Coronary artery (tissue), 2 donors: ENCODE data around the gene AOX1.
A peak's percentile ranks its signal among the peaks of the same experiment; 100 is the strongest.
"Not testable (repeated sequence)": the region's sequence is repeated elsewhere in the genome, so short reads cannot be mapped to it uniquely, and the experiment has no call there.

Source experiments
- DNase-seq: peaks from one replicate; pipeline ENCODE4 v3.0.0-alpha.2; 2017; ENCODE audit warnings: low spot score
- H3K27ac ChIP-seq, 2 donors: fragments of 200-600 bp; sonication (generic); one replicate each; pipeline ENCODE4 v1.5.1; 2016 to 2019
- H3K4me3 ChIP-seq: fragments of 200-600 bp; sonication (generic); 2 replicates; pipeline ENCODE4 v1.5.1; 2016; ENCODE audit warnings: mild to moderate bottlenecking, moderate library complexity
- TF ChIP-seq, protein P1 (sequence below): fragments of 200-600 bp; sonication (generic); IDR thresholded peaks from one replicate; pipeline ENCODE4 v1.5.1; 2019; ENCODE audit warnings: antibody characterized with exemption

The AOX1 gene

DNA sequence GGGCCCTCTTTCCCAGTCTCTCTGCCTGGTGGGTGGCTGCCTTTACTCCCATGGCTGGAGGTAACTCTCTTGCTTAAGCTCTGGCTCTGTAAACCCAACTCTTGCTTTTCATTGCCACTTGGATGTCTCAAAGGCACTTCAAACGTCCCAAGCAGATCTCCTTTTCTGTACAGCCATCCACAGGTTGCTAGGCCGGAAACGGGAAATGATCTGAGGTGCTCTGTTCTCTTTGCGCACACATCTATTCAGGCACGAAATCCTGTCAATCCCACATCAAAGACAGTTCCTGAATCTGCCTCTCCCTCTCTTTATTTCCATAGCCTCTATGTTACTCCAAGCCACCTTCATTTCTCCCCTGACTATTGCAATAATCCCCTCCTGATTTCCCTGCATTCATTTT is 87.4 kb downstream of the AOX1 start:
- TF ChIP-seq, protein P1, sequence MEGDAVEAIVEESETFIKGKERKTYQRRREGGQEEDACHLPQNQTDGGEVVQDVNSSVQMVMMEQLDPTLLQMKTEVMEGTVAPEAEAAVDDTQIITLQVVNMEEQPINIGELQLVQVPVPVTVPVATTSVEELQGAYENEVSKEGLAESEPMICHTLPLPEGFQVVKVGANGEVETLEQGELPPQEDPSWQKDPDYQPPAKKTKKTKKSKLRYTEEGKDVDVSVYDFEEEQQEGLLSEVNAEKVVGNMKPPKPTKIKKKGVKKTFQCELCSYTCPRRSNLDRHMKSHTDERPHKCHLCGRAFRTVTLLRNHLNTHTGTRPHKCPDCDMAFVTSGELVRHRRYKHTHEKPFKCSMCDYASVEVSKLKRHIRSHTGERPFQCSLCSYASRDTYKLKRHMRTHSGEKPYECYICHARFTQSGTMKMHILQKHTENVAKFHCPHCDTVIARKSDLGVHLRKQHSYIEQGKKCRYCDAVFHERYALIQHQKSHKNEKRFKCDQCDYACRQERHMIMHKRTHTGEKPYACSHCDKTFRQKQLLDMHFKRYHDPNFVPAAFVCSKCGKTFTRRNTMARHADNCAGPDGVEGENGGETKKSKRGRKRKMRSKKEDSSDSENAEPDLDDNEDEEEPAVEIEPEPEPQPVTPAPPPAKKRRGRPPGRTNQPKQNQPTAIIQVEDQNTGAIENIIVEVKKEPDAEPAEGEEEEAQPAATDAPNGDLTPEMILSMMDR: no peak
- H3K4me3 ChIP-seq: no peak overlapping the region
- no peak overlapping the region for H3K27ac ChIP-seq
- DNase-seq: no peak

DNA sequence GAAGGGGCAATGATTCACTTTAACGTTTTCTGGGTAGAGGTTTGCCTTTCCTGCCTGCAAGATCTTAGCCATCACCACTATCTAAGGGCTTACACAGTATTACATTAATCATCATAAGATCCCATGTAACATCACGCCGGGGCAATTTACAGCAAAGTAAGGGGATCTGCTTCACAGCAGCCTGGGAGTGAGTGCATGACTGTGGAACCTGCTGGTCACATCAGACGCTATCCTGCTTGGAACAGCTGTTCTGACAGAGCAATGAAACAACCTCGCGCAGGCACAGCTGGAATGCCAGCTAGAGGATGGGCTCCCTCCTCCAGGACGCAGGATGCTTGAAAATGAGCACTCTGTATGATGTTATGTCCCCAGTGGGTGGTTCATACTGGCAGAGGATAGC is 89.0 kb downstream of the AOX1 start:
- no peak overlapping the region for H3K4me3 ChIP-seq
- TF ChIP-seq, protein P1: no peak
- DNase-seq: no peak
- H3K27ac ChIP-seq: no peak overlapping the region

DNA sequence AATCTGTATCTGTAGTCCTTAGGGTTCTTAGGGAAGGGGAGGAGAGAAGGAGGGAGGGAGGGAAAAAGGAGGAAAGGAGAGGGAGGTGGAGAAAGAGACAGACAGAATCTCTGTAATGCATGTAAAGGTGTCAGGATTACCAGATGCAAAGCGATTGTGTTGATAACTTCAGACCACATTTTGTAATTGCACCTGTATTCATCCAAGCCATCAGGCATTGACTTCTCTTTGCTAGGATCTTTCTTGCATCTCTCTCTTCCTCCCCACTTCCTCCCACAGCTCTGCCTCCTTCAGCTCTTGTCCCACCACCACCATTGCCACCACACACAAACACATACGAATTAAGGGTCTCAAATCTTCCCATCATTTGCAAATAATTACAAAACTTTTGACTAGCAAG is 91.4 kb downstream of the AOX1 start:
- TF ChIP-seq, protein P1: no peak
- peak overlapping the region in 1 of 2 donors; percentile 42 for H3K27ac ChIP-seq

DNA sequence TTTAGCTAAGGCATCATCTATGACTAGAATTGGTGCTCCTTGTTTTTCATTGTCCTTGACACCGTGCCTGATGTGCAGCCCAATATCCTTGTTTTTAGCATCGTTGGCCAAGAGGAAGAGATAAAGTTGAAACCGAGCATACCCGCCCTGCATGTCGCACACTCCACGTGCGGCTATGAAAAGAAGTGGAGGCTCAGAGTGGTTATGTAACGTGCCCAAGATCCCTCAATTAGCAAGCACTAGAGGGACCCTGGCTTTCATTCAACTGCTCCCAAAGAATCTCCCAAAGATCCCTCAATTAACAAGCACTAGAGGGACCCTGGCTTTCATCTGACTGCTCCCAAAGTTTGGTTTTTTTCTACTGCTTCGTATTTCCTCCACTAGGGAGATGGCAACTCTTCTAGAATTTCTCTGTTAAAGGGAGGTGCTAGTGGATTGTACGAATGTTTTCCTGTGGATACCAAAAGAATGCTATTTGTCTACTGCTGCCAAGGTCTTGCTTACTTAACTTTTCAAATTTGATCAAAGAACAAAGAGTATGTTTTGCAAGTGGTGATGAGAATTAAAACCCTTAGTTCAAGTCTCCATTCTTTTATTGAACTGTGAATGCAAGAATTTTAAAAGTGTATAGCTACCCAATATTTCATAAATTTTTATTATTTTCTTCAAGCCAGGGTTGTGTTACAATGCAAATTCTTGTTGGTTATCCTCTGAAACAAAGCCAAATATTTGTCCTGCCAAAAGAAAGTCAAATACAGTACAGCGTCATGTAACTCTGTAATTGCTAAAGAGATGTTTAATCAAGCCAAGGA is 92.1 kb downstream of the AOX1 start:
- TF ChIP-seq, protein P1: no peak
- no peak for DNase-seq
- H3K4me3 ChIP-seq: peak overlapping the region; percentile 30
- peak overlapping the region in 1 of 2 donors; percentile 42 for H3K27ac ChIP-seq

More for the DNA sequence above, 91.4 kb downstream of the AOX1 start:
- DNase-seq: no peak
- H3K4me3 ChIP-seq: no peak overlapping the region

DNA sequence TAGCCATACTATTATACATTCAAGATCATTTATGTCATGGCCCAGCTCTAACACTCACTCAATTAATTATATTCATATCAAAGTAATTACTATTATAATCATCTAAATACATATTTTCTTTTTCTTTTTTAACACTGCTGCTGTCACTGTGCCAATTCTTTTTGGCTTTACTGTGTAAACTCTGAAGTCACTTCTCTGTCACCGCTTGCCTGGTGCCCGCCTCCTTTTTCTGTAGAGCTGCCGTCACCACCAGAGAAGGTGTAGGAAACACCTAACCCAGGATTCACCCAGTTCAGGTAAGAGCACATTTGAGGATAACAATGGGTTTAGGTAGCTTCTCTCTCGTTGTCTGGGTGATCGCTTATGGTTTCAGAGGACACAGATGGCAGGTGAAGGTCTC is 93.3 kb downstream of the AOX1 start:
- Histone ChIP-seq H3K4me3 (no peak overlapping the region), H3K27ac (no peak overlapping the region)
- TF ChIP-seq, protein P1: no peak
- no peak for DNase-seq

DNA sequence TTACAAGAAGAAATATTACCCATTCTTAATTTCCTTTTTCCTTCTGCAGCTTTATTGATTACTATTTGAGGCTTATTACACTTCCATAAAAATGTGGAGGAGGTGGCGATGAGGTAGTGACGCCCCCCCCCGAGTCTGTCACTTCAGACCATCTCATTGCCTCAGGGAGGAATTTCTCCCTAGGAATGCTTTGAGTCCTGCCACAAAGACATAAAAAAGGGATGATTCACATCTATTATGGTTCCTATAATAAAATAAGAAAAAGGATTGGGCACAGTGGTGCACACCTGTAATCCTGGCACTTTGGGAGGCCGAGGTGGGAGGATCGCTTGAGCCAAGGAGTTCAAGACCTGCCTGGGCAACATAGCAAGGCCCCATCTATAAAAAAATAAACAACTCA is 93.7 kb downstream of the AOX1 start:
- TF ChIP-seq, protein P1: no peak
- Histone ChIP-seq H3K4me3 (no peak overlapping the region), H3K27ac (no peak overlapping the region)
- no peak for DNase-seq

DNA sequence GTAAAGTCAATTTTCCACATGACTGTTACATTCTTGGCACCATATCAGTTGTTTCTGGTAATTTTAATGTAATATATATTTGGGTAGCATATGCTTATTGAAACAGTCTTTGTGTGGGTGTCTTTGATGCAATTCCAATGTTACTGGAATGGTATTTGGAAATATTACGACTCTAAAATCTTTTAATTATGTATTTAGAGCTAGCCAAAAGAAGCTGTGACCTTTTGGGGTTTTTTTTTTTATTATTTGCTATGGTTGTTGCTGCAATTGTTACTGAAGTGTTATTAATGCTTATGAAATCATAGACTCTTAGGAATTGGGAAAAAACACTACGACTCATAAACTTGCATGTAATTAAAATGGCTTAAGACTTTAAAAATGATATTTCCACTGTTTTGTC is 95.9 kb downstream of the AOX1 start:
- TF ChIP-seq, protein P1: no peak
- Histone ChIP-seq H3K4me3 (no peak overlapping the region), H3K27ac (peak overlapping the region in 1 of 2 donors; percentile 42)
- no peak for DNase-seq

DNA sequence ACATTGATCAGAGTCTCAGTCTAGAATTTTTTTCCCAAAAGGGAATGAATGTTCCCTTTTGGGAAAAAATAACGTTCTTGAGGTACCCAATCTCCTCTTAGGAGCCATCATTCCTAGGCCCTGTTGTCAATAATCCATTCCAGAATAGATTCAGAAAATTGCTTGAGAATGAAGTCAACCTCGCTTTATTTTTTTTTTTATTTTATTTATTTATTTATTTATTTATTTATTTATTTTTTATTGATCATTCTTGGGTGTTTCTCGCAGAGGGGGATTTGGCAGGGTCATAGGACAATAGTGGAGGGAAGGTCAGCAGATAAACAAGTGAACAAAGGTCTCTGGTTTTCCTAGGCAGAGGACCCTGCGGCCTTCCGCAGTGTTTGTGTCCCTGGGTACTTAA is 96.6 kb downstream of the AOX1 start:
- H3K27ac ChIP-seq: peak overlapping the region in 1 of 2 donors; percentile 1
- not testable (repeated sequence) for DNase-seq, H3K4me3 ChIP-seq
